Dermis lymphatic vessel endothelial cell (primary cell): ENCODE results near the gene DNMBP. TPM values are rescaled to one million over a fixed set of nuclear protein-coding genes. Genes with fewer than 3 reads are reported as not detected.

Experiments used
- total RNA-seq: library from RNA; depleted of rRNA; stranded (reverse); fragments of >200 nt; gene quantifications from 2 replicates; pipeline ENCODE4 v1.2.1, GENCODE V29; 2014

Gene DNMBP
- 25.2 and 43.0 TPM in 2 replicates for total RNA-seq

GRCh38 chr10:100009793-100010676 lies at the start of gene DNMBP:
Gene DNMBP, minus strand, starts transcription at chr10:100009947. Its CDS starts 37,823 bp downstream, at chr10:99972124.

Other genes with a start within 250 kb of the DNMBP start
- 0.43 and 0.54 TPM in 2 replicates for gene ABCC2, start 227.3 kb downstream of the DNMBP start, total RNA-seq
- gene CPN1, start 71.9 kb upstream of the DNMBP start, total RNA-seq, result not detected in 2 replicates
- gene ERLIN1, start 176.1 kb upstream of the DNMBP start, total RNA-seq, result 28.9 and 32.7 TPM in 2 replicates
- 22.5 and 23.4 TPM in 2 replicates for gene CHUK, start 219.6 kb upstream of the DNMBP start, total RNA-seq